PC-3 (cell line): ENCODE data around the gene COL8A2. TPM values are rescaled to one million over a fixed set of nuclear protein-coding genes. Genes with fewer than 3 reads are reported as not detected.

Experiments used
- ATAC-seq: fragments of 200-7000 bp; cut with Tn5 transposase; 2 replicates; pipeline ENCODE4 v1.9.1; 2020; ENCODE audit warnings: mild to moderate bottlenecking, moderate library complexity
- BruUV-seq: library from RNA; stranded (reverse); fragments of 400-500 nt; replicated peaks from 2 replicates; lab custom pipeline; 2021; lab: Mats Ljungman, UMichigan
- CTCF ChIA-PET: fragments of 300-600 bp; sonication (Branson Sonifier 250); formaldehyde crosslinking; loops from one replicate; lab custom pipeline; 2022; ENCODE audit warnings: antibody characterized with exemption; lab: Charles Lee
- POLR2A ChIA-PET: fragments of 300-600 bp; sonication (Branson Sonifier 250); formaldehyde crosslinking; loops from one replicate; lab custom pipeline; 2022; ENCODE audit warnings: antibody characterized with exemption; ENCODE audit not compliant: unreplicated experiment; lab: Charles Lee
- DNase-seq: peaks from one replicate; pipeline ENCODE4 v3.0.0-alpha.2; 2015
- H2AFZ ChIP-seq: fragments of 300-600 bp; sonication (generic); 2 replicates; pipeline ENCODE4 v1.6.0; 2016; ENCODE audit warnings: antibody characterized with exemption, low read length
- H3F3A ChIP-seq: fragments of 300-600 bp; sonication (generic); one replicate; pipeline ENCODE4 v1.6.0; 2017; ENCODE audit warnings: antibody characterized with exemption, low read length, control low read depth, mild to moderate bottlenecking; ENCODE audit not compliant: unreplicated experiment
- H3K27ac ChIP-seq: fragments of 300-600 bp; sonication (generic); 2 replicates; pipeline ENCODE4 v1.5.1; 2016; ENCODE audit warnings: mild to moderate bottlenecking, low read length
- H3K27me3 ChIP-seq: fragments of 300-600 bp; sonication (generic); 2 replicates; pipeline ENCODE4 v1.6.1; 2016; ENCODE audit warnings: low read length, mixed read lengths
- H3K36me3 ChIP-seq: fragments of 300-600 bp; sonication (generic); 2 replicates; pipeline ENCODE4 v1.6.1; 2016; ENCODE audit warnings: low read depth, mixed run types, low read length, mixed read lengths
- H3K4me1 ChIP-seq: fragments of 300-600 bp; sonication (generic); 2 replicates; pipeline ENCODE4 v1.5.1; 2016; ENCODE audit warnings: low read length; ENCODE audit not compliant: insufficient read depth
- H3K4me2 ChIP-seq: fragments of 300-600 bp; sonication (generic); 2 replicates; pipeline ENCODE4 v1.6.0; 2016; ENCODE audit warnings: low read length
- H3K4me3 ChIP-seq: fragments of 300-600 bp; sonication (generic); 2 replicates; pipeline ENCODE4 v1.5.1; 2016; ENCODE audit warnings: mild to moderate bottlenecking, low read length, mixed read lengths
- H3K79me2 ChIP-seq: fragments of 300-600 bp; sonication (generic); 2 replicates; pipeline ENCODE4 v1.6.1; 2017; ENCODE audit warnings: low read length, mixed read lengths
- H3K9ac ChIP-seq: fragments of 300-600 bp; sonication (generic); 2 replicates; pipeline ENCODE4 v1.6.0; 2016; ENCODE audit warnings: mild to moderate bottlenecking, low read length
- H3K9me2 ChIP-seq: fragments of 300-600 bp; sonication (generic); replicated peaks from 2 replicates; pipeline ENCODE4 v1.6.1; 2016; ENCODE audit warnings: mixed run types, low read length, mixed read lengths
- H3K9me3 ChIP-seq: fragments of 300-600 bp; sonication (generic); 2 replicates; pipeline ENCODE4 v1.6.1; 2016; ENCODE audit warnings: low read length, mixed read lengths
- H4K20me1 ChIP-seq: fragments of 300-600 bp; sonication (generic); 2 replicates; pipeline ENCODE4 v1.6.1; 2016; ENCODE audit warnings: low read length, mixed read lengths
- EZH2 ChIP-seq: fragments of 300-600 bp; sonication (generic); IDR thresholded peaks from one replicate; pipeline ENCODE4 v1.6.1; 2017; ENCODE audit warnings: antibody characterized with exemption, mild to moderate bottlenecking, low read length; ENCODE audit not compliant: unreplicated experiment
- EZH2phosphoT487 ChIP-seq: fragments of 300-600 bp; sonication (generic); IDR thresholded peaks from 2 replicates; pipeline ENCODE4 v1.6.1; 2018; ENCODE audit warnings: mild to moderate bottlenecking, antibody characterized with exemption, low read length, borderline replicate concordance
- intact Hi-C: fragments of 100-400 bp; cut with micrococcal nuclease; formaldehyde crosslinking; loops from 2 replicates; pipeline ENCODE4 v1.9.0; 2023
- total RNA-seq: library from RNA; depleted of rRNA; stranded (reverse); fragments of >200 nt; gene quantifications from 2 replicates; pipeline ENCODE4 v1.2.3, GENCODE V29; 2014
- TF ChIP-seq, protein P1 (sequence below): fragments of 300-600 bp; sonication (generic); conservative IDR thresholded peaks from 2 replicates; pipeline ENCODE4 v1.5.1; 2017; ENCODE audit warnings: antibody characterized with exemption, low read depth, mild to moderate bottlenecking, low read length

COL8A2 gene
- total RNA-seq, 1 experiment from 2014 or later: 0.26 TPM

DNA sequence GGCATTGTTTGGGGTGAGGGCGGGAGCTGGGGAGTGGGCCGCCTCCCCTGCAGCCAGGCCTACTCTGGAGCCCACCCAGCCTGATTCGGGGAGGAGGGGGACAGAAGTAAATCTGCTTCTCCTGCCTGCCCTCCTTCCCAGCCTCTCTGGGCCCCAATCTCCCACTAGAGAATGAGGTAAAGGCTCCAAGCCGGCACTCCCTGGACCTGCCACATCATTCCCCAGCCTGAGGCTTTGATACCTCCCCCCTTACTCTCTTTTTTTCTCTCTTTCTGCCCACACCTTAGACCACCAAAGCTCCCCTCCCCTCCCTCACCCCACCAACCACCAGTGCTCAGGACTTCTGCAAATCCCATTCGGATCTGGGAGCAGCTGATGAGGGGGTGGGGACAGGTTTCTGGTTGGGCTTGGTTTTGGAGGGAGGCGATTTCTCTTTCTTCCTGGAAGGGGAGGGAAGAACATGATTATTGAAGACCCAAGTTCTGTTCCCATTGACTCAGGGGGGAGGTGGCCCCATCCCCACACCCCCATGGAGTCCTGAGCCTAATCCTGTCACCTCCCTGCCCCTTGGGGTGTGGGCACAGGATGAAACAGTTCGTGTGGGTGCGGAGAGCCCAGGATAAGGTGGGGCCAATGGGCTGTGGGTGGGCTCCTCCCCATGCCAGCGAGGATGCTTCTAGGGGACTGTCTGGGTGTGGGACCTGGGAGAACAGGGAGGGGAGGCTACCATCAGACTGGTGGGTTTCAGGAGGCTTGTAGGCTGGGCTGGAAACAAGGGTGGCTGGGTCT lies 32.3 kb upstream of the COL8A2 start:
- Histone ChIP-seq H3K9me3 (no peaks in the 10 kb centered on the region), H3K79me2 (peaks cover 63% of the 10 kb centered on the region), H3K4me3 (peak overlapping the region; percentile 93), H3K9me2 (no peaks in the 10 kb centered on the region), H3K4me1 (peaks cover 53% of the 10 kb centered on the region), H3K9ac (peak overlapping the region; percentile 94), H3K4me2 (peak overlapping the region; percentile 97), H3K27ac (no peak overlapping the region), H3F3A (no peaks in the 10 kb centered on the region), H3K27me3 (no peaks in the 10 kb centered on the region), H4K20me1 (peaks cover 17% of the 10 kb centered on the region), H3K36me3 (no peaks in the 10 kb centered on the region; the same call in 1 of the 2 replicates), H2AFZ (no peak overlapping the region)
- TF ChIP-seq EZH2phosphoT487 (no peak), EZH2 (no peak)
- TF ChIP-seq, protein P1, sequence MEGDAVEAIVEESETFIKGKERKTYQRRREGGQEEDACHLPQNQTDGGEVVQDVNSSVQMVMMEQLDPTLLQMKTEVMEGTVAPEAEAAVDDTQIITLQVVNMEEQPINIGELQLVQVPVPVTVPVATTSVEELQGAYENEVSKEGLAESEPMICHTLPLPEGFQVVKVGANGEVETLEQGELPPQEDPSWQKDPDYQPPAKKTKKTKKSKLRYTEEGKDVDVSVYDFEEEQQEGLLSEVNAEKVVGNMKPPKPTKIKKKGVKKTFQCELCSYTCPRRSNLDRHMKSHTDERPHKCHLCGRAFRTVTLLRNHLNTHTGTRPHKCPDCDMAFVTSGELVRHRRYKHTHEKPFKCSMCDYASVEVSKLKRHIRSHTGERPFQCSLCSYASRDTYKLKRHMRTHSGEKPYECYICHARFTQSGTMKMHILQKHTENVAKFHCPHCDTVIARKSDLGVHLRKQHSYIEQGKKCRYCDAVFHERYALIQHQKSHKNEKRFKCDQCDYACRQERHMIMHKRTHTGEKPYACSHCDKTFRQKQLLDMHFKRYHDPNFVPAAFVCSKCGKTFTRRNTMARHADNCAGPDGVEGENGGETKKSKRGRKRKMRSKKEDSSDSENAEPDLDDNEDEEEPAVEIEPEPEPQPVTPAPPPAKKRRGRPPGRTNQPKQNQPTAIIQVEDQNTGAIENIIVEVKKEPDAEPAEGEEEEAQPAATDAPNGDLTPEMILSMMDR: no peak
- DNase-seq (peak; percentile 18), ATAC-seq (no peak)
- intact Hi-C loops: no loop called here
- POLR2A ChIA-PET: no interaction called here
- CTCF ChIA-PET: no interaction called here
- no TSS peak for BruUV-seq

DNA sequence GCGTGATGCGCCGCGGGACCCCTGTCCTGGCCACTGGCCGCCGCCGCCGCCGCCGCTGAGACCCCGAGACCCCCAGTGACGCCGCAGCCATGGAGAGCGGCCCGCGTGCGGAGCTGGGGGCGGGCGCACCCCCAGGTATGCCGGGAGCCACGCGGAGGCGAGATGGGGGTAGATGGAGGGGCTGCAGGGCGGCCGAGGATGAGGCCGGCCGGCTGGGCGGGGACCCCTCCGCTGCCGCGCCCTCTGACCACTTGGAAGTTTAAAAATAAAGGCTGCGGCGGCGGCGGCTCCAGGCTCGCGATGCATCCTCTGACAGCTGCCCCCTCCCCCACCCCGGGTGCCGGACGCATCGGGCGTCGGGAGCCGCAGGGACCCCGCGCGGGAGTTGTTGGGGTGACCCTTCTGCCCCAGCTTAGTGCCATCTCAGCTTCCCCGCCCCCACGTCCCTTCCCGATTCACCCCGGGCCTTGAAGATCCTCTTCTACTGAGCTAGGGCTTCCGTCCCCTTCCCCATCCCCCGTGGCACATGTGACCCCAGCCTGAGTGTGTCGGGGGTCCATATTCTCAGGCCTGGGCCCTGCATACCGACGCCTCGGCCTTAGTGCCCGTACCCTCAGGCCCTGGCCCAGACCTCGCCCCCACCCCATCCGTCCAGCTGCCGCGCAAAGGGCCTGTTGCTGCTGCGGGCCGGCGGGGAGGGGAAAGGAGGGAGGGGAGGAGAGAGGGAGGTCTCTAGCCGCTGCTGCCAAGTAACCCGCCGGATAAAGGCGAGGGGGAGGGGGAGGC lies 31.5 kb upstream of the COL8A2 start:
- ChIA-PET CTCF (interaction anchor here (0.6 kb wide), 1 partner anchor 60 kb away, joined by 3 read pairs; no protein-coding TSS in a partner anchor), POLR2A (no interaction called here)
- peaks cover 17% of the 10 kb centered on the region for H4K20me1 ChIP-seq
- H3K36me3 ChIP-seq: no peaks in the 10 kb centered on the region; the same call in 1 of the 2 replicates
- no peaks in the 10 kb centered on the region for H3K27me3 ChIP-seq
- peak; percentile 35 for DNase-seq
- H3K9me2 ChIP-seq: no peaks in the 10 kb centered on the region
- no peaks in the 10 kb centered on the region for H3F3A ChIP-seq
- peak overlapping the region; percentile 94 for H3K9ac ChIP-seq
- H2AFZ ChIP-seq: peak overlapping the region; percentile 73; the same call in 1 of the 2 replicates
- no peaks in the 10 kb centered on the region for H3K9me3 ChIP-seq
- TF ChIP-seq EZH2phosphoT487: no peak
- no peak for TF ChIP-seq EZH2
- BruUV-seq: no TSS peak
- peaks cover 55% of the 10 kb centered on the region for H3K79me2 ChIP-seq
- peak overlapping the region; percentile 97 for H3K4me2 ChIP-seq
- H3K4me1 ChIP-seq: peaks cover 50% of the 10 kb centered on the region
- peak overlapping the region; percentile 93 for H3K4me3 ChIP-seq
- intact Hi-C loops: no loop called here
- ATAC-seq: peak; percentile 16
- peak overlapping the region; percentile 65 for H3K27ac ChIP-seq
